ENCODE measurements around the gene GRIN2C.

GRIN2C gene

DNA sequence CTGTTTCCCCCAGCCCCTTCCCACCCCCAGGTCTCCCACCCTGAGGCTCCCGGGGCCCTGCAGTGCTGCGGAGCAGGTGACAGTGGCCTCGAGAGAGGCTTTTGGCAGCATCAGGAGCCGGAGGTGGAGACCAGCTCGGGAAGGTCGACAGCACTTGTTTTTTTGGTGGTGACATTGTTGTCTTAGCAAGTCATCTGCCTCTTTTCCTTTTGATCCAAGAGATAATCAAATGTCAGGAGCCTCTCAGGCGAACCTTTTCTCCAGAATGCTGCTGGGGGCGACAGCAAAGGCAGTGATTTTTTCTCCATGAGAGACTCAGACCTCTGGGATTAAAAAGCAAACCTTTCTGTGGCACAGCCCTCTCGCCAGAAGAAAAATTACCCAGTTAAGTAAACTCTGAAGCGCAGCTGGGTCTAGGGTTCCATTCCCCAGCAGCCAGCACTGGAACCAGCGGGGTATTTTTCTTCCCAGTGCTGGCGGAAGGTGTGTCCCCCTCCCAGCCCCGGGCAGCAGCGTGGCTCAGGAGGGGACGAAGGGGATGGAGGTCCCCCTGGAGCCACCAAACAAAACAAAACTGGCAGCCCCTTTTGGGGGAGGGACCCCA, 37.2 kb downstream of the GRIN2C start:
- DNase-seq (ENCODE audit: low read depth in 2 of 2) = no peak

DNA sequence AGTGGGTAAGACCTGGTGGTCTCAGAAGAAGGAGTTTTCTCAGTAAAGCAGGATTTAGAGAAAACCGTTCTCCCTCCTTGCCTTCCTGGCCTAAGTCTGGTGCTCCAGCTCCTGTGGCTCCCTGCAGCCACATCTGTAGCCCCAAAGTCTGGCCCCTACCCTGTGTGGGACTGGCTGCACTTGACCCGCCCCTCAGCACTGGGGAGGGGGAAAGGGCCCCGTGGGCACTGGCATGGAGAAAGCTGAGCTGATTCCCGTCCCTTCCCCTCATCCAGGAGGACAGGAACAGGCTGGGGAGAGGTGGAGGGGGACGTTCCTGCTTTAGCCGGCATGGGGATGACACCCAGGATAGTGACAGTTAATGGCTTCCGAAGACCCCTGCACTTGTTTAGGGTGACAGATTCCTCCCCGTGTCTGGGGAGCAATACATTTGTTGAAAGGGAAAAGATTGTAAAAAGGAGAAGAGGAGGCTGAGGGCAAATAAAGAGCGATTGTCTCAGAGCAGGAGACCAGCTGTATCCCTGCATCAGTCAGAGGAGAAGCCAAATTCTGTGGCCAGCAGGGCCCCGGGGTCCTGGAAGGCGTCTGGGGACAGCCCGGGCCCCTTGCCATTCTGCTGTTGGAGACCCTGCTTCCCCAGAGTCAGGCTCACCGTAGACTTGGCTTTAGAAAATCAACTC, 37.9 kb downstream of the GRIN2C start:
- no peak for DNase-seq (ENCODE audit: low read depth in 2 of 2)

DNA sequence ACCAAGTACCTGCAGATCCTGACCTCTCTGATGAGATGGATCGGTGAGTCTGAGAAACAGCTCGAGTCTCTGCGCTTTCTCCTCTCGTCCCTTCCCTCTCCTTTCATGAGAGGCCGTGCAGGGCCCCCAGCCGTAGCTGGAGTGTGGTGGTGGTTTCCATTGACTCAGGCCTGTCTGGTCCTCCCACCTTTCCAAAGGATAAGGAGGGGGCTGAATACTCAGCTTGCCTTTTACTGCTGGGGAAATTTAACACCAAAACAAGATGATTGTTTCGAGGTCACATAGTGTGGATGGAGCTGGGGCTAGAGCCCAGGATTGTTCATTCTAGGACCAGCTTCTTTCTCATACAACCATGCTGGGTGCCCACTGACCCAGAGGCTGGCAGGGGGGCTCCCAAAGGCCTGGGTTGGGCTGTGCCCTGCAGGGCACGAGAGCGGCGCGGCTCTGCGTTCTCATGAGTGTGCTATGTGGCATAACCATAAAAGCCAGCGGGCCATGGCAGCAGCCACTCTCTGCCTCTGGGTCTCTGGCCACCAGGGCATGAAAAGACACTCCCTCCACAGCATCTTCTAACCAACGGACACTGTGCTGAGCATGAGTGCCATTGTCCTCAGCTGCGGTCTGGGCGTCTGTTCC, 39.8 kb downstream of the GRIN2C start:
- no peak for DNase-seq (ENCODE audit: low read depth in 2 of 2)

DNA sequence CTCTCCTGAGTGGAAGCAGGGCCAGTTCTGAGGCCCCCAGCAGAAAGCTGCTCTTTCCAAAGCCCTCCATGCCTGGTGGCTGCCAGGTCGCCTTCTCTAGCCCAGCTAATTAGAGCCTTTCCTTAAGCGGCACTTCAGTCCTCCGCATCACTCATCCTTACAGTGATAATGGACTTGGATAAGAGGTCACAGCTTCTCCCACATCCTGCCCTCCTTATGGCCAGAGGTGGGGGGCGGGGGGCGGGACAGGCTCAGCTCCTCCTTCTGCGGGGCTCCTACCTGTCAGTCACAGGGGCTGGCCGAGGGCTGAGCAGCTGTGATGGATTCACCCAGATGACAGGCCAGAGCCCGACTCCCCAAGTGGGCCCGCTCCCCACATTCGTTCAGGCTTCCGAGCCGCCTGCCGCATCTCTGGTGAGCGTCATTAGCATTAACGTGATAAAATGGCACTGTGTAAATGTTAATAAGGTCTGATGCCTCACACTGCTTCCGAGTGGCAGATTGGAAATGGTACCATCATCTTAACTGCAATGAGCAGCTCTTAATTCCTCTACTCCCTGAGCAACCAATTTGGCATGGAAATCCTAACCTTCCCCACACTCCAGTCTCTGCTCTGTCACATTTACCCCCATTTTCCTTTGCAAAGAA, 41.3 kb downstream of the GRIN2C start:
- DNase-seq (ENCODE audit: low read depth in 2 of 2) = no peak

DNA sequence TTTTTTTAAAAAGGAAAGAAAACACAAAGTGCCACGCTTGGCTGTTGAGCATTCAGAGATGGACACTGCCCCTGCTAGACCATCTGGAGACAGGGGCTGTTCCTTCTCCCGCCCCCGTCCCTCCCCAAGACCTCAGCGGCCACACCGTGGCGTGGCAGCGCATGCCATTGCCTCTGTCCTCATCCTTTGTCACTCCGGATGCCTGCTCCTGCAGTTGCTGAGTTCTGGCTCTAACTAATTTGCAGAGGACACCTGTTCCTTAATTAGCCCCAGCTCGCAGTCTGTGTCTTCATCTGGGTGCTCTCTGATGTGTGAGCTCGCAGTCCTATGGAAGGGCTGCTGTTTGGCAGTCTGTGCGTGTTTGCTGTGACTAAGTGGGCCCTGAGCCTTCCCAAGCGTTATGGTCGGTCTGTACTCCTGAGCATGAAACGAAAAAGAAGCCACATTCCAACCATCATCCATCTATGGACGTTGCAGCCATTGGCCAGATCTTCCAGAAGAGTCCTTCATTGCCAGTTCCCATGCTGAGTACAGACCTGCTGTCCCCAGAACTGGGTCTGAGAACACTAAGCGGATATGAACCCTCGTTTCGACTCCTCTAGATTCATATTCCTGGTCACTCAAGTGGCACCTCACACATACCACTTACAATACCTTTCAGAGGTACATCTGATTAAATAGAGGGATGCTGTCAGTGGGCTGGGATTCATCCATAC, 42.6 kb downstream of the GRIN2C start:
- DNase-seq (ENCODE audit: low read depth in 2 of 2) = no peak

DNA sequence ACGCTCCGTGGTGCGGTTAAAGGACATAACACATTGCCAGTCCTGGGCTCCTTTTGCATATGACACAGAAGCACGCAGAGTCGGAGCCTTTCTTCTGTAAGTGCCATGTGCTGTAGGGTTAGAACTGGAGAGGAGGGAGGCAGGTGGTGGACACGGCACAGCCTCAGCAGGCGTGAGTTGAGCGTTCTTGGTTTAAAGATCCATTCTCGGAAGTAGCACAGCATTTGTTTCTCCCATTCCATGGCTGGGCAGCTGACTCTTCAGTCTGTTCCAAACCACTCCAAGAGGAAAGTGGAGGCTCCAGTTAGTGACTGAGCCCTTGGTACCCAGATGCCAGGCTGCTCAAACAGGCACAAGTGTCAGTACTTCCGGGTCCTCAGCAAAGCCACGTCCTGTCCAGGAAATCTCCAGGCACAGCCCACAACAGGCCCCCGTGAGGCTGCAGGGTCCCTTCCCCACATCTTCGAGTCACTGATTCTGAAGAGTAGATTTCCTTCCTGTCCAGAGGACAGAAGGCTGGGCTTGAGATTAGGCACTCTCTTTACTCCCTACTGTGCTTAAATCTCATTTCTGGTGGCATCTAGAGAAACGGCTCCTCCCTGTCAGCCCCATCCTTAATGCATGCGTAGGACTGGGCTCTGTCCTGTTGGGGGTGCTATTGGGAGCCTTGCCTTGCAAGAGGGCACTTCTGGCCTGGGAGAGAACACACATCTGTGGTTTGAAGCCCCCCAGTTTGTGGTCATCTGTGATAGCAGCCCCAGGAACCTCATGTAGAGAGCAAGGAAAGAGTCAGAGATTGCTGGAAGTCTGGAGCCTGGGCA, 43.9 kb downstream of the GRIN2C start:
- DNase-seq (ENCODE audit: low read depth in 2 of 2) = no peak

DNA sequence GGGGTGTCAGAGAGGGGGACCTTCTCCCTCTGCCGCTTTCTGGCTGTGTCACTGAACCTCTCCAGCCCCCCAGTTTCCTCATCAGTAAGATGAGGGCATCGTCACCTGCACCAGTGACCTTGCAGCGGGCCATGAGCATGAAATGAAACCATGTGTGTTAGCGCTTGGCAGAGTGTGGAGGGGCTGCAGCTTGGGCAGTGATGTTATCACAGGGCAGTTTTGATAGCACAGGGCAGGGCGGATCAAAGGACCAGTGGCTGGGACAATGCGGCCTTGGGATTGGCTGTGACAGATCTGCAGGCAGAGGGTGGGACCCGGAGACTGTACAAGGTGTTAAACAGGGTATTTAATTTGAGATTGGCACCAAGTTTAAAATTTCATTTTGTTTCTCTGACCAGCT, 44.6 kb downstream of the GRIN2C start:
- no peak for DNase-seq (ENCODE audit: low read depth in 2 of 2)

DNA sequence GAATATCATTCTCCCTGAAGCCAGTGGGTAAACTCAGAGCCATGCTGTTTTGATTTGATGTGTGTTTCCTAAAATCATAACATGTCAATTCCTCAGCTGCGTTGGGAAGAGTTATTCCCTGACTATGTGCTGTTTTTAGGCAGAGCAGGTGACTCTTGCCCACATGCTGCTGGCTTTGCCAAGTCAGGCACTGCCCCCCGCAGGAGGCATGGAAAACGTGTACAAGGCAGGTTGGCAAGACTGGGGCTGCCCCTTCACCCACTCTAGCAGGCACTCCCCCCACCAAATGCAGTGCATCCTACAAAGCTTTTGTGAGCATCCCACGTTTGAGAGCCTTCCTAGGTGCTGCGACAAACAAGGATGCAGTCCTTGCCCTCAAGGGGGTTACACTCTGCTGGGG, 45.2 kb downstream of the GRIN2C start:
- no peak for DNase-seq (ENCODE audit: low read depth in 2 of 2)

DNA sequence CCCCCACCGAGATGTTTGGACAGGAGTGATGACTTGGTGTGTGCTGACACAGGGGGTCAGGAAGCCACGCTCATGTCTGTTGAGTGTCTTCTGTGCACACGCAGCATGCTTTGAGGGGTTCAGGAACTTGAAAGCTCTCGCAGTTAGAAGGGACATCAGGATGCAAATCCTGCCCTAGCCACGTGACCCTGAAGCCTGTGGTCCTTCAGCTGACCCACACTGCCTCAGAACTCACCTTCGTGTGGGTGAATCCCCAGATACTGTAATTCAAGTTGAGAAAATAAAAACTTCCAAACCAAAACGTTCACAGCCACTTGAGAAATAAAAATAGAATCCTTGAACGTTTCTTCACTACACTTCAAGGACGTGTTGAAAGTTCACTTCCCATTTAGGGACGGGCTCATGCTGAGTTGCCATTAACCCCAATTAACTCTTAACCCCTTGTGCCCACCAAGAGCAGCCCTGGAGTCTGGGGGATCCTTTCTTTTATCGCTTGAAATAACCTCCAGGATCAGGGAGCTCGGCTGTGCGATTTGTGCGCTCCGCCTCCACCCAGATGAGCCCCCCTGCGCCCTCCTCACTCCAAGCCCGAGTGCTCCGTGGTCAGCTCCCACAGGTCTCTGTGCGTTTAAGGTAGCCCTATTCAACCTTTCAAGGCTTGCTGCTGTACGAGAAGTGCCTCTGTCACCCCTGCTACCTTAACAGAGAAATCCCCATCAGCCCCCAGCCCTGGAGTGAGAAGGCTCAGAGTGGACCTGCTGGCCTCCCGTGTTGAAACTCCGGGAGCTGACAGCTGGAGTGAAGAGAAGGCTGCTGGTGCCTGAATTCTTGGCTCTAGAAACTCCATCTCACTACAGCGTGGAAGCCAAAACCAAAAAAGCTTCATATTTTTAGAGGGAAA, 47.3 kb downstream of the GRIN2C start:
- DNase-seq (ENCODE audit: low read depth in 2 of 2) = no peak

DNA sequence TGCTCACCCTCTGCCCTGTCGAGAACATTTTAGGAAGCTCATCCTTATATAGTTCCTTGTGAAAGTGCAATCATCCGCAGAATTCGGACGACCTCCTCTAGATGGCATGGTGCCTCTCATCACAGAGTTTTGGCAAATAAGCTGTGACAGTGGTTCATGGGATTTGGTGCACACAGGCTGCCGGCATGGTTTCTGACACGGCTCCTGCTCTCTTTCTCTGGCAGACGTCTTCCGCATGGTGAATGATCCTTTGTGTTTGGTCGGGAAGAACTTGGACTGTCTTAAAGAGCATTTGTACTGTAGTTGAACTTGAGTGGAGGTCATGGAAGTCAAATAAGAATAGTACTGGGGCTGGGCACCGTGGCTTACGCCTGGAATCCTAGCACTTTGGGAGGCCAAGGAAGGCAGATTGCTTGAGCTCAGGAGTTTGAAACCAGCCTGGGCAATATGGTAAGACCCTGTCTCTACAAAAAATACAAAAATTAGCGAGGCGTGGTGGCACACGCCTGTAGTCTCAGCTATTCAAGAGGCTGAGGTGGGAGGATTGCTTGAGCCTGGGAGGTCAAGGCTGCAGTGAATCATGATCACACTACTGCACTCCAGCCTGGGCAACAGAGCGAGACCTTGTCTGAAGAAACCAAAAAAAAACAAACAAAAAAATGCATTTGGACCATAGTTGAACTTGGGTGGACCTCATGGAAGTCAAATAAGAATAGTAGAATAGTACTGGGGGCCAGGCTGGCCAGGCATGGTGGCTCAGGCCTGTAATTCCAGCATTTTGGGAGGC, 48.8 kb downstream of the GRIN2C start:
- DNase-seq (ENCODE audit: low read depth in 2 of 2) = no peak

DNA sequence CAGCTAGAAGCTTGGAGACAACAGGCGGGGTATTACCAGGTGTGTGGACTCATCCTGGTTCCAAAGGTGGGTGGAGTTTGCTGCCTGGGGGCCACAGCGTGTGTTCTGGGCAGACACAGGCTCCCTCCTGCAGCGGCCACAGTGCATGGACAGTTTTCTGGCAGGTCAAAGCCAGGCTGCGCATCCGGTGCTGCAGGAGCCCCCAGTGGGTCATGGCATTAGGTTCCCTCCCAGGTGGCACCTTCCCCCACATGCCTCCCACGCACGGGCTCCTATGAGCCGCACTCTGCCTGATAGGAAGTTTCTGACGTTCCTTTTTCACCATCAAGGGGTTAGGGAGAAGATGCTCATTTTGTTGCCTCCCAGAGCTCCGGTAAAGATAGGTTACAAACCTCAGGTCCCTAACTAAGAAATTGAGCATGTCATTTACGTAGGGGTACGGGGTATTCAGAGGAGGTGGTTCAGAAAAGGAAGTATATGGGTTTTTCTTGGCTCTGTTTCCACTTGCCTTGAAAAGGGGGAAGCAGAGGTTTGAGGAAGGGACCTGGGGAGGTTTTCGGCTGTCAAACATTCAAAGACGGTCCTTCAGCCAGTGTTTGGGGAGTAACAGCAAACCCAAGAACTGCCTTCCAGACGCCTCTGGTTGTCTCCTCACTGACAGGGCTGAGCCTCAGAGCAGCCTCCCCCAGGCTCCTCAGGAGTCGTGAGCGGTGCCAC, 50.8 kb downstream of the GRIN2C start:
- DNase-seq (ENCODE audit: low read depth in 2 of 2) = no peak

DNA sequence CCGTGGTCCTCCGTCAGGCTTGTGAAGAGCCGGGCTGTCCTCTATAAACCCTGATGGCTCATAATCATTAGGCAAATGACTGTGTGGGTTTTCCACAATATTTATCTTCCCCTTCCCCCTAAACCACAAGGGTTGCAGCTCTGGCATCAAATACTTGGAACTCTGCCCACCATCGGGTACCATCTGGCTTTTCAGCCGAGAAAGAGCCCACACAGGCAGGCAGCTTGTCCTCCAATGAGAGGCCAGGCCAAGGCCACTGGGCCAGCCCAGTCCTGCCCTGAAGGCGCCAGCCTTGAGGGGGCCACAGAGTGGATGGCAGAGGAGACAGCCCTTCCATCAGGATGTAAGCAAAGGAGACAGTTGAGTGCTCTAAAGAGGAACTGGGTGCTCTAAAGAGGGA, 51.8 kb downstream of the GRIN2C start:
- no peak for DNase-seq (ENCODE audit: low read depth in 2 of 2)

DNA sequence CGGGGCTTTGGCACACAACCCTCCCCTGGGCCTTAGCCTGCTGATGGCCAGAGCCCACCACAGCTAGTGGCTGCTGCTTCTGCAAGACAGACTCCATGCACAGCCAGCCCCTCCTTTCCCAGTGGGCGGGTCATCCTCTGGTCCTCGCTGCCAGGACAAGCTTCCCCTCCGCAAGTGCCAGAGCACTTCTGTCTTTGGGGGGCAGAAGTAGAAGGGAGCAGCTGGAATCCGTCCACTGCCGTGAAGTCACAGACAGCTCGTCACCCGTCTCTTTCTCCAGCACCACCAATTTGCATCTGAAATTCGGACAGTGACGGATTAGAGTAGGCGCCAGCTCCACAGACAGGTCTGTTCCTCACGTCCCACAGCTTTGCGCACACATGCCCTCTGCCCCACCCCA, 52.2 kb downstream of the GRIN2C start:
- DNase-seq (ENCODE audit: low read depth in 2 of 2) = no peak

DNA sequence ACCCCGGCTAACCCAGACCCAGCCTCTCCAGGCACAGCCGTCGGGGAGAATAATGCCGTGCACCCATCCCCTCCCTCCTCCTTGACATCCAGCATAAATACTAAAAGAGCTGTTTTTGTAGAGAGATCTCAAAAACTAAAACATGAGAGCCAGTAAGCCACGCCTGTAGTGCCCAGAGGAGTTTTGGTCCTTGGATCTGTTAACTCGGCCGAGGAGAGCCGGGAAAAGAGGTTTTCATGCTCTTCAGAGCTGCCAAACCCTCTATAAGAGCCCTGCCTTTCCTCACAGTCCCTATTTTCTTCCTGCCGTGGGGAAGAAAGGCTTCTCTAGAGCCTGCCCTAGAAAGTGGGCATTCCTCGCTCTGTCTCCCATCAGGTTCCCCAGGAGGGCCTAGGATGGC, 53.4 kb downstream of the GRIN2C start:
- no peak for DNase-seq (ENCODE audit: low read depth in 2 of 2)

DNA sequence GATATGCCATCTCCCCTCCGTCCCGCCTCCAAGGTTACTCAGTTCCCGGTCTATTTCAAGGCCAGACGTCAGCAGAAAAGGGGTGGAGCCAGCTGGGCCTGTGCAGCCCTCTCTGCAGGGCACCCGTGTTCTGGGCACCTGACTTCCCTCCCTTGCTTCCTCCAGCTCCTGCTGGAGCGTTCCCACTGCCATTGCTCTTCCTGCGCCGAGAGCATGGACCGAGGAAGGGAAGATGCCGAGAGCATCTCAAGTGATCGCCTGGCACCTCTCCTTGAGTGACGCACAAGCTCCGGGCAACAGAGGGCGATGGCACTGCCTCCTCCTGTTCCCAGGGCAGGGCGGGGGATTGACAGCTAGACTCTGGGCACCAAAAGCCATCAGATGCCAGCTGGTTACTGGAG, 54.1 kb downstream of the GRIN2C start:
- no peak for DNase-seq (ENCODE audit: low read depth in 2 of 2)

DNA sequence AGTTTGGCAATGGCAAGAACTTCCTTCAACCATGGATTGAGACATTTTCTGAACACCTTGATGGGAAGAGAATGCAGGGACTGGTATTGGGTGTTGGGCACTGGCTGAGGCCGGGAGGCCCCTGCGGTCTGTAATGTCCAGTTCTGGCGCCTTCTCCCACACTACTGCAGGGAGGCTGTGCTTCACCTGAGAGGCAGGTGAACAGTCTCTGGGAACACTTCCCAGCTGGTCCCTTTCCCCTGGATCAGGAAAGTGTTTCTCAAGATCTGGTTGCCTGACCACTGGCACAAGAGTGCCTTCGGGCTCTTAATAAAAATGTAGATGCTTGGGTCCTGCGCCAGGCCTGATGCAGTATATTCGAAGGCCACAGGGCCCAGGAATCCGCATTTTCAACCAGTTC, 55.0 kb downstream of the GRIN2C start:
- DNase-seq (ENCODE audit: low read depth in 2 of 2) = no peak

DNA sequence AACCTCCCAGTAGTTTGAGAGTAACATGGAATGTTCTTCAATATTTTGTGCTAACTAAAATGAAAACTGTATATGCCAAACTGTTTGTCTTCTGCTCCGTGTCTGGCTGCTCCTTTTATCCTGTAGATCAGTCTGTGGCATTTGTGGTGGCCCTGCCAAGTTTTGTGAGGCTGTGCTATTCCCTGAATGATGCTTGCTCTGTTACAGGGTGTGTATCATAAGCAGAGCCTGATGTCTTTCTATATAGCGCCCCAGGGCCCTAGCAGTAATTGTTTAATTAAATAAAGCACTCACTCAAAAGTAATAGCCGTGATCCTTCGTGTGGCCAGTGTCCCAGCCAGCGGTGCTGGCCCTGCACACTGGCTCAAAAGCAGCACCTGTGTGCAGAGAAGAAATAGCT, 55.7 kb downstream of the GRIN2C start:
- DNase-seq (ENCODE audit: low read depth in 2 of 2) = no peak

DNA sequence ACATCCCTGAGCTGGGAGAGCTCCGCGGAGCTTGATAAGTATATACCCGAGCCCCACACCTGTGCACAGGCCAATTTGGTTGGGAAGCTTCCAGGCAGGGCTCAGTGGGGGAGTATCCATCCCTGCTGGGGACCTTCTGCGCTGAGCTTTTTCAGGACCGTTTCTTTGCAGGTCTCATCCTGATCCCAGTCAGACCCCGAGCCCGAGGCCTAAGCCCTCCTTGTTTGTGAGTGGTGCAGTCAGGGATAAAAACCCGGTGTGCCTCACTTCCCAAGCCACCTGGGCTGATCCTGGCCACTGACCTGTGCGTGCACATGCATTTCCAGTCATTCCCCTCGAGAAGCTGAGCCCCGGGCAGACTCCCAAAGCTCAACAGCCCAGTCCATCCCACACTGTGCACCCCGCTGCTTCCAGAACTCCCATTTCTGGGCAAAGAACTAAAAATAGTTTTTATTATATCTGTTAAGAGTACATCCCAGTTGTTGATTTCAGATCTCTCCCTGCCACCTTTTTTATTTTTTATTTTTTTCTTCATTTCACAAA, 56.2 kb downstream of the GRIN2C start:
- DNase-seq (ENCODE audit: low read depth in 2 of 2) = no peak

DNA sequence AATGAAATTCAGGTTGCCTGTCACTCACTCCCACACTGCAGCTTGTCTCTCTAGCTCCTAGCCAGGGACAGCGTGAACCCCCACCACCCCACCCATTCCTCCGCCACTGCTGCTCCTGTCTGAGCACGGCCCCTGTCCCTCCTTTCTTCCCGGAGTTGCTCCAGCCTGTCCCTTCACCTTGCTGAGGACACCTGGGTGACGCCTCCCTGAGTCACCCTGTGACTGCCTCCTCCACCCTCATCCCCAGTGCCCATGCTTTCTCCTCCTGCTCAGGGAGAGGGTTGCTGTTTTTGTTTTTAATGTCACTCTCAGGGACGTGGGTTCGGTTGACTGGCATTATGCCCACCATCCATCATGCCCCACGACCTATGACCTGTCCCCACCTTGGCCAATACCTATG, 57.8 kb downstream of the GRIN2C start:
- DNase-seq (ENCODE audit: low read depth in 2 of 2) = no peak

All from stimulated activated CD8-positive, alpha-beta memory T cell treated with anti-CD3 and anti-CD28 coated beads, Interleukin-7, amount 100 ng/mL, for 1 hour (primary cell).